HG02798 (cell line): ENCODE data around the gene TMEM125.

Experiments used
- ATAC-seq: cut with Tn5 transposase; IDR thresholded peaks from one replicate; pipeline ENCODE4 v1.9.1; 2021; ENCODE audit warnings: mild to moderate bottlenecking; ENCODE audit not compliant: unreplicated experiment, poor library complexity

Gene TMEM125

GRCh38 chr1:43272576-43273571, 3.1 kb downstream of the TMEM125 start:
- ATAC-seq, result no peak

- no peak for ATAC-seq
Measured at GRCh38 chr1:43273708-43274107, 3.9 kb downstream of the TMEM125 start.

GRCh38 chr1:43274125-43274803, 4.5 kb downstream of the TMEM125 start:
- ATAC-seq, result no peak

GRCh38 chr1:43274804-43275180, 5.0 kb downstream of the TMEM125 start:
- no peak for ATAC-seq

GRCh38 chr1:43275826-43276620, 6.2 kb downstream of the TMEM125 start:
- no peak for ATAC-seq

- ATAC-seq, result no peak
Measured at GRCh38 chr1:43276673-43277072, 6.9 kb downstream of the TMEM125 start.

GRCh38 chr1:43277116-43277876, 7.5 kb downstream of the TMEM125 start:
- no peak for ATAC-seq

- no peak for ATAC-seq
Measured at GRCh38 chr1:43279161-43279560, 9.4 kb downstream of the TMEM125 start.

GRCh38 chr1:43279666-43280065, 9.9 kb downstream of the TMEM125 start:
- ATAC-seq, result no peak

- ATAC-seq, result no peak
Measured at GRCh38 chr1:43280692-43281091, 10.9 kb downstream of the TMEM125 start.

GRCh38 chr1:43282220-43283195, 12.7 kb downstream of the TMEM125 start:
- no peak for ATAC-seq

- no peak for ATAC-seq
Measured at GRCh38 chr1:43284065-43284464, 14.3 kb downstream of the TMEM125 start.

GRCh38 chr1:43284546-43285110, 14.8 kb downstream of the TMEM125 start:
- ATAC-seq, result no peak

- ATAC-seq, result no peak
Measured at GRCh38 chr1:43285269-43285990, 15.6 kb downstream of the TMEM125 start, which contains the start of gene C1orf210. TSS of gene C1orf210 (minus strand) at chr1:43285581. CDS start at chr1:43283270, 2,311 bp downstream.

GRCh38 chr1:43286115-43286514, 16.3 kb downstream of the TMEM125 start:
- ATAC-seq, result no peak

- no peak for ATAC-seq
Measured at GRCh38 chr1:43286533-43286932, 16.8 kb downstream of the TMEM125 start.

GRCh38 chr1:43288058-43288784, 18.4 kb downstream of the TMEM125 start:
- no peak for ATAC-seq
